Measurements from ENCODE around the gene CHST8. TPM values are rescaled to one million over a fixed set of nuclear protein-coding genes. Genes with fewer than 3 reads are reported as not detected.

CHST8 gene
- total RNA-seq, 1 donor from 2014 or later = not detected

GRCh38 chr19:33775731-33776487 is 154.2 kb downstream of the CHST8 start:
- H3K4me3 Mint-ChIP-seq = no peak overlapping the region
- no peak overlapping the region for H3K27ac Mint-ChIP-seq
- no peaks in the 10 kb centered on the region for H3K9me3 Mint-ChIP-seq
- H3K27me3 Mint-ChIP-seq (ENCODE audit: insufficient read depth) = peaks cover 2% of the 10 kb centered on the region
- intact Hi-C loops (cut with micrococcal nuclease) = loop anchor here (5.0 to 10.0 kb wide), 2 partner anchors 729 to 936 kb away; no protein-coding TSS in a partner anchor
- peaks cover 5% of the 10 kb centered on the region for H3K4me1 Mint-ChIP-seq (ENCODE audit: low read depth)
- no peaks in the 10 kb centered on the region for H3K36me3 Mint-ChIP-seq (ENCODE audit: low read depth)
- DNase-seq (ENCODE audit: low spot score) = no peak

GRCh38 chr19:33777351-33777750 is 155.6 kb downstream of the CHST8 start:
- peaks cover 5% of the 10 kb centered on the region for H3K4me1 Mint-ChIP-seq (ENCODE audit: low read depth)
- no peaks in the 10 kb centered on the region for H3K9me3 Mint-ChIP-seq
- peaks cover 2% of the 10 kb centered on the region for H3K27me3 Mint-ChIP-seq (ENCODE audit: insufficient read depth)
- no peaks in the 10 kb centered on the region for H3K36me3 Mint-ChIP-seq (ENCODE audit: low read depth)
- DNase-seq (ENCODE audit: low spot score) = no peak
- H3K4me3 Mint-ChIP-seq = no peak overlapping the region
- no peak overlapping the region for H3K27ac Mint-ChIP-seq
- intact Hi-C loops (cut with micrococcal nuclease) = loop anchor here (5.0 to 10.0 kb wide), 2 partner anchors 727 to 935 kb away; no protein-coding TSS in a partner anchor

- peaks cover 5% of the 10 kb centered on the region for H3K4me1 Mint-ChIP-seq (ENCODE audit: low read depth)
- no peaks in the 10 kb centered on the region for H3K36me3 Mint-ChIP-seq (ENCODE audit: low read depth)
- H3K27ac Mint-ChIP-seq = no peak overlapping the region
- no peaks in the 10 kb centered on the region for H3K9me3 Mint-ChIP-seq
- DNase-seq (ENCODE audit: low spot score) = no peak
- no peak overlapping the region for H3K4me3 Mint-ChIP-seq
- intact Hi-C loops (cut with micrococcal nuclease) = loop anchor here (1.0 to 10.0 kb wide), 5 partner anchors 19 to 935 kb away; partner anchors contain the start of gene KCTD15
- H3K27me3 Mint-ChIP-seq (ENCODE audit: insufficient read depth) = peaks cover 2% of the 10 kb centered on the region
Measured at GRCh38 chr19:33777753-33778088, 156.0 kb downstream of the CHST8 start.

DNA sequence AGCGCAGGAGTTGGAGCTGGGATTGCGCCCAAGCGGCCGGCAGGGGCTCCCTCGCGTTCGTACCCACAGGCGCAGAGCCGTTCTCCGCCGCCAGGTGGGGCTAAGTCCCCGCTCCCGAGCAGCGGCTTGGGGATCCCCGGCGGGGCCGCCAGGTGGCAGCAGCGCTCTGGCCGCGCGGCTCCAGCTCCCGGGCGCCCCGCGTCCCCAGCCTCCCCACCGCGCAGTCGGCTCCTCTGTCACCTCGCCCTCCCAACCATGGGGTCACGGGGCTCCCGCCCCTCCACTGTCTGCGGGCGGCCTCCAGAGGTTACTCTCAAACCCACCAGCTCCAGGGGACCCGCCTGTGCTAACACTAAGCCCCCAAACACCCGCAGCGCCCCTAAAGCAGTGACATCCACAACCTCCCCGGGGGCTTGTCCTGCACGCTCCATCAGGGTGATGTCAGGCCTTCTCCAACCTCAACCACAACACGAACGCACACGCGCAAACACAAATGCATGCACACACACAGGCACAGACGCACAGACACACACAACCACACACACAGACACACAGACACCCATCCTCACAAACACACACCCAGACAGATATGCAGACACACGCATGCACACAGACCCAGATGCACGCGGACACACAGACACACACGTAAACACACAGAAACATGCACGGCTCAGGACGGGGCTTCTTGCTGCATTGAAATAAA is 156.5 kb downstream of the CHST8 start:
- Mint-ChIP-seq H3K4me1 (ENCODE audit: low read depth) (peaks cover 5% of the 10 kb centered on the region), H3K27me3 (ENCODE audit: insufficient read depth) (peaks cover 2% of the 10 kb centered on the region), H3K4me3 (no peak overlapping the region), H3K36me3 (ENCODE audit: low read depth) (no peaks in the 10 kb centered on the region), H3K9me3 (no peaks in the 10 kb centered on the region), H3K27ac (no peak overlapping the region)
- DNase-seq (ENCODE audit: low spot score) = peak; percentile 76
- intact Hi-C loops (cut with micrococcal nuclease) = loop anchor here (1.0 to 10.0 kb wide), 5 partner anchors 18 to 934 kb away; partner anchors contain the start of gene KCTD15

DNA sequence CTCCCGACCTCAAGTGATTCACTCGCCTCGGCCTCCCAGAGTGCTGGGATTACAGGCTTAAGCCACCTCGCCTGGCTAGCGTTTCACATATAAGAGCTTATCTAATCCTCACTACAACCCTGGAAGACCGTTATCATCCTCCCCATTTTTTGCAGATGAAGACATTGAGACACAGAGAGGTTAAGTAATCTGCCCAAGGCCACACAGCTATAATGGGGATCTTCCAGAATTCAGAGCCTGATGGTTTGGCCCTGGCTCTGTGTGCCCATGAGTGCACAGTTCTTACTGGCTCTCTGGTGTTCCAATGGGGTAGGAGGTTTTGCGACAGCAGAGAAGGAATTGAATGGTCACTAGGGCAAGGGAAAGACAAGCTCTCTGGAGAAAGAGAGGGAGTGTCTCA is 158.1 kb downstream of the CHST8 start:
- Mint-ChIP-seq H3K4me3 (no peak overlapping the region), H3K27ac (no peak overlapping the region), H3K9me3 (no peaks in the 10 kb centered on the region), H3K4me1 (ENCODE audit: low read depth) (peaks cover 5% of the 10 kb centered on the region), H3K27me3 (ENCODE audit: insufficient read depth) (peaks cover 4% of the 10 kb centered on the region), H3K36me3 (ENCODE audit: low read depth) (no peaks in the 10 kb centered on the region)
- DNase-seq (ENCODE audit: low spot score) = no peak
- intact Hi-C loops (cut with micrococcal nuclease) = loop anchor here (1.0 to 10.0 kb wide), 4 partner anchors 42 to 932 kb away; no protein-coding TSS in a partner anchor

DNA sequence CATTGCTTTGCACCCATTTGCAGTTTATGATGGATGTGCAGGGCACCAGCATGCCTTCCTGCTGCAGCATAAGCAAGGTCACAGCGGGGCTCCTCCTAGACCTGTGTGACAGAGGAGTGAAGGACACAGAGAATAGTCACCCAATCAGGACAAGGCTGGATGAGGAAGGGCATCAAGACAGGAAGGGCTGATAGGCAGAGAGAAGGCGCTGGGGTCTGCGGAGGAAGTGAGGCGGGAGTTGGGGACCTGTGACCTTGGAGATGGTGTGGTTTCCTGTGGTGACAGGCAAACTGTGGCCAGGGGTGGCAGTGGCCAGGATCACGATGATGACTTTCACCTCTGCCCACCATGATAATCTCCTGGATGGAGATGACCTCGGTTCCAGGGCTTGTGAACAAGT is 158.5 kb downstream of the CHST8 start:
- Mint-ChIP-seq H3K36me3 (ENCODE audit: low read depth) (no peaks in the 10 kb centered on the region), H3K27me3 (ENCODE audit: insufficient read depth) (peaks cover 4% of the 10 kb centered on the region), H3K4me1 (ENCODE audit: low read depth) (peaks cover 5% of the 10 kb centered on the region), H3K9me3 (no peaks in the 10 kb centered on the region), H3K27ac (no peak overlapping the region), H3K4me3 (no peak overlapping the region)
- intact Hi-C loops (cut with micrococcal nuclease) = loop anchor here (5.0 kb wide), 1 partner anchor 42 kb away; no protein-coding TSS in a partner anchor
- no peak for DNase-seq (ENCODE audit: low spot score)

DNA sequence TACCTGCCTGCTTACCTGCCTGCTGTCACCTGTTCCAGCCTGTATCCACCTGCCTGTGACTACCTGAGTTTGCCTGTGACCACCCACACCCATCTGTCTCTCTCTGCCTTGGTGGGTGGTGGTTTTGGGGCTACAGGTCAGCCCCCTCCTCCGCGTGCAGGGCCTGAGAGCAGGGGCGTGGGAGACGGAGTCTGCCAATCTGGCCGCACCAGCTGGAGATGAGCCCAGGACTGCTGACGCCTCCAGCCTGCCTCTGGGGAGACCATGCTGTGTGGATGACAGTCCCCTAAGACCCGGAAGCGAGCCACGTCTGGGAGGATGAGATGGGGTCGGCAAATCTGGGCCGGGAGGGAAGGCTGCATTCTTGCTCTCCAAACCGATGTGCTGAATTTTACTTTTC is 159.0 kb downstream of the CHST8 start:
- Mint-ChIP-seq H3K4me1 (ENCODE audit: low read depth) (peaks cover 5% of the 10 kb centered on the region), H3K4me3 (no peak overlapping the region), H3K9me3 (no peaks in the 10 kb centered on the region), H3K36me3 (ENCODE audit: low read depth) (no peaks in the 10 kb centered on the region), H3K27ac (no peak overlapping the region), H3K27me3 (ENCODE audit: insufficient read depth) (peaks cover 4% of the 10 kb centered on the region)
- intact Hi-C loops (cut with micrococcal nuclease) = loop anchor here (5.0 kb wide), 1 partner anchor 42 kb away; no protein-coding TSS in a partner anchor
- DNase-seq (ENCODE audit: low spot score) = no peak

GRCh38 chr19:33781415-33781935 is 159.7 kb downstream of the CHST8 start:
- no peak for DNase-seq (ENCODE audit: low spot score)
- intact Hi-C loops (cut with micrococcal nuclease) = loop anchor here (5.0 kb wide), 1 partner anchor 41 kb away; no protein-coding TSS in a partner anchor
- Mint-ChIP-seq H3K4me3 (no peak overlapping the region), H3K36me3 (ENCODE audit: low read depth) (no peaks in the 10 kb centered on the region), H3K27ac (no peak overlapping the region), H3K27me3 (ENCODE audit: insufficient read depth) (peaks cover 6% of the 10 kb centered on the region), H3K4me1 (ENCODE audit: low read depth) (peaks cover 5% of the 10 kb centered on the region), H3K9me3 (no peaks in the 10 kb centered on the region)

- Mint-ChIP-seq H3K27ac (no peak overlapping the region), H3K4me1 (ENCODE audit: low read depth) (peaks cover 5% of the 10 kb centered on the region), H3K9me3 (no peaks in the 10 kb centered on the region), H3K4me3 (no peak overlapping the region), H3K27me3 (ENCODE audit: insufficient read depth) (peaks cover 6% of the 10 kb centered on the region), H3K36me3 (ENCODE audit: low read depth) (no peaks in the 10 kb centered on the region)
- intact Hi-C loops (cut with micrococcal nuclease) = loop anchor here (5.0 kb wide), 1 partner anchor 40 kb away; no protein-coding TSS in a partner anchor
- no peak for DNase-seq (ENCODE audit: low spot score)
Measured at GRCh38 chr19:33781996-33782395, 160.2 kb downstream of the CHST8 start.

DNA sequence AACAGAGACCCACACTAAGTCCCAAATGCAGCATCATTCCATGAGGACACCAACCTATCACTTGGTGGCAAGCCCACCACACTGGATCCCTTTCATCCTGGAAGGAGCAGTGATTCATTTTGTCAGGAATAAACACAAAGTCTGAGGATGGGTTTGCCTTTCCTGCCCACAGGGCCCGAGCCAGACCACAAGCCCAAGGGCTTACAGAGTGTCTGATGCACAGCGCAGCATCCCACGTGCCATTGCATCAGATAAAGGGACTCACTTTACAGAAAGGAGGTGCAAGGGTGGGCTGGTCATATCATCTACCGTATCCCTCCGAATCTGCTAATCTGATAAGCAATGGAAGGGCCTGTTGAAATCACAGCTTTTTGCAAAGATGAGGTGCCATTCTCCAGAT is 162.7 kb downstream of the CHST8 start:
- no peak overlapping the region for H3K4me3 Mint-ChIP-seq
- intact Hi-C loops (cut with micrococcal nuclease) = loop anchor here (5.0 kb wide), 1 partner anchor 38 kb away; no protein-coding TSS in a partner anchor
- H3K27ac Mint-ChIP-seq = no peak overlapping the region
- no peaks in the 10 kb centered on the region for H3K4me1 Mint-ChIP-seq (ENCODE audit: low read depth)
- H3K36me3 Mint-ChIP-seq (ENCODE audit: low read depth) = no peaks in the 10 kb centered on the region
- H3K27me3 Mint-ChIP-seq (ENCODE audit: insufficient read depth) = peaks cover 10% of the 10 kb centered on the region
- DNase-seq (ENCODE audit: low spot score) = no peak
- no peaks in the 10 kb centered on the region for H3K9me3 Mint-ChIP-seq

DNA sequence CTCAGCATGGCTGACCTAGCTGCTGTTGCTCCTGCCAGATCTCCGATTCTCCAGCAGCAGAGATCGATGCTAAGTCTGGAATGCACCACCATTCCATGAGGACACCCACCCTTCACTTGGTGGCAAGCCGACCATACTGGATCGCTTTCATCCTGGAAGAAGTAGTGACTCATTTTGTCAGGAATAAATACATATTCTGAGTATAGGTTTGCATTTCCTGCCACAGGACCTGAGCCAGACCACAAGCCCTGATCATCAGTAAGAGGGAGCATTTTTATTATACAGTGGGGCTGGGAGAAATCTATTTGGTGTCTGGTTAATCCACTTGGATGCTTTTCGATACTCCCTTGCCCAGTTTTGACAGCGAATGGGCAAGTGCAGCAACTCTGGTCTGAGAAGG is 164.0 kb downstream of the CHST8 start:
- no peaks in the 10 kb centered on the region for H3K9me3 Mint-ChIP-seq
- H3K27ac Mint-ChIP-seq = no peak overlapping the region
- intact Hi-C loops (cut with micrococcal nuclease) = no loop called here
- H3K4me1 Mint-ChIP-seq (ENCODE audit: low read depth) = no peaks in the 10 kb centered on the region
- no peak for DNase-seq (ENCODE audit: low spot score)
- peaks cover 10% of the 10 kb centered on the region for H3K27me3 Mint-ChIP-seq (ENCODE audit: insufficient read depth)
- H3K4me3 Mint-ChIP-seq = no peak overlapping the region
- no peaks in the 10 kb centered on the region for H3K36me3 Mint-ChIP-seq (ENCODE audit: low read depth)

DNA sequence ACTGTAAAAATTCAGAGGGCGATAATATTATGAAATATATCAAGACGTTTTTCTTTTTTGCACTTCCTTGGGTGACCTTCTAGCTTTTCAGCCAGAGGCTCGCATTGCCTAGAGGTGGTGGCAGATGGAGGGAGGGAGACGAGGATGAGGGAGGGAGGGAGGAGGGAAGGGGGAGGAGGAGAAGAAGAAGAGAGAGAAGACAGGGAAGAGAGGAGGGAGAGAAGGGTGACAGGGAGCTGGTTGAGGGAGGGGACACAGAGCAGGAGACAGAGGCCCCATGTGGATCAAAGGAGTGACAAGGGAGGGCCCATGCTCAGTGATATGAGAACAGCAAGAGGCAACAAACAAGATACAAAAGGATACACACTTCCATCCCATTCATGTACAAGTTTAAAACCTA is 166.9 kb downstream of the CHST8 start:
- Mint-ChIP-seq H3K27me3 (ENCODE audit: insufficient read depth) (peaks cover 21% of the 10 kb centered on the region), H3K9me3 (no peaks in the 10 kb centered on the region), H3K4me3 (no peak overlapping the region), H3K36me3 (ENCODE audit: low read depth) (no peaks in the 10 kb centered on the region), H3K4me1 (ENCODE audit: low read depth) (no peaks in the 10 kb centered on the region), H3K27ac (no peak overlapping the region)
- intact Hi-C loops (cut with micrococcal nuclease) = no loop called here
- DNase-seq (ENCODE audit: low spot score) = no peak

- H3K4me3 Mint-ChIP-seq = no peak overlapping the region
- DNase-seq (ENCODE audit: low spot score) = no peak
- H3K36me3 Mint-ChIP-seq (ENCODE audit: low read depth) = no peaks in the 10 kb centered on the region
- no peak overlapping the region for H3K27ac Mint-ChIP-seq
- H3K9me3 Mint-ChIP-seq = no peaks in the 10 kb centered on the region
- intact Hi-C loops (cut with micrococcal nuclease) = no loop called here
- H3K4me1 Mint-ChIP-seq (ENCODE audit: low read depth) = no peaks in the 10 kb centered on the region
- H3K27me3 Mint-ChIP-seq (ENCODE audit: insufficient read depth) = peaks cover 19% of the 10 kb centered on the region
Measured at GRCh38 chr19:33789344-33789743, 167.6 kb downstream of the CHST8 start.
